ENCODE results near the gene RIBC2.

RIBC2 gene

GRCh38 chr22:45475063-45475747 lies 61.7 kb downstream of the RIBC2 start:
- DNase-seq = no peak

- DNase-seq = no peak
Observed at GRCh38 chr22:45475851-45476514, 62.5 kb downstream of the RIBC2 start.

- no peak for DNase-seq
Observed at GRCh38 chr22:45476814-45477213, 63.3 kb downstream of the RIBC2 start.

GRCh38 chr22:45477366-45478107 lies 64.0 kb downstream of the RIBC2 start:
- no peak for DNase-seq

- DNase-seq = no peak
Observed at GRCh38 chr22:45478108-45478771, 64.7 kb downstream of the RIBC2 start.

GRCh38 chr22:45480717-45481116 lies 67.2 kb downstream of the RIBC2 start:
- no peak for DNase-seq

GRCh38 chr22:45481661-45482060 lies 68.2 kb downstream of the RIBC2 start:
- no peak for DNase-seq

Measured in NCI-H510A (cell line).